A204.1 (cell line): Measurements from ENCODE around the gene PANX2.

Experiments used
- FAIRE-seq: peaks from 2 replicates; lab custom pipeline; 2012; peaks lifted over from hg19 to GRCh38; lab: Jason Lieb, UNC

The PANX2 gene

GRCh38 chr22:50171319-50171964, 911 bp downstream of the PANX2 start:
- no peak for FAIRE-seq

- no peak for FAIRE-seq
These were observed 1.5 kb downstream of the PANX2 start for GRCh38 chr22:50171965-50172421.

GRCh38 chr22:50173311-50173982, 2.9 kb downstream of the PANX2 start:
- FAIRE-seq = no peak

- FAIRE-seq = no peak
These were observed 3.4 kb downstream of the PANX2 start for GRCh38 chr22:50173983-50174355.

DNA sequence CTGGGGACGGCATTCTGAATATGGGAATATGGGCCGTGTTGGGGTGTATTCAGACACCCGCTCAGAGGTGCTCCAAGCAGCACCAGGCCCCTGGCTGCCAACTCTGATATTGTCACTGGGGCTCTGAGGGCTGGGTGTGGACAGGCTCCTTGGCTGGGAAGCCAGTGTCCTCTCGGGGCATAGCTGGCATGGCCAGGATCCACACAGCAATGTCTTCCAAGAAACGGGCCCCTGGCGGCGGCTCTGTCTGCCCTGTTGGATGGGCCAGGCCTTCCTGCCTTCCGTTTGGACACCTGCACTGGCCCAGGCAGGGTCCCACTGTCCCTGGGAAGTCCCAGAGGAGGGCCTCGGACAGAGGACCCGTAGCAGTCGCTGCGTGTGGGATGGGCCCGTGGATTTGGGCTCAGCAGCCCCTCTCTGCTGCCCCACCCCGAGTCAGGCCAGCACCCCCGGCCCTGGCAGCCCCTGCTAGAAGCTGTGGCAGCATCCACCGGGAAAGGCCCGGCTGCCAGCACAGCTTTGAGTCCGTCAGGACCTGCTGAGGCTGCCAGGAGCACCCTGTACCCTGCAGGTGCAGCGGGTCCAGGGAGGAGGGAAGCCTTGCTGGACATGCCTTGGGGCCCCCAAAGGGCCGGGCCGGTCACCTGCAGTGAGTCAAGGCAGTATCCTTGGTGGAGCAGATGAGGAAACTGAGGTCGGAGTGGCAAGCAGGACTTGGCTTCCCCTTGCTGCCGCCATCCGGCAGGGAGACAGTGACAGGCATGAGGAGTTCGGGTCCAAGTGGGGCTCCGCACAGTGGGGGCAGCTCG, 4.1 kb downstream of the PANX2 start:
- no peak for FAIRE-seq

DNA sequence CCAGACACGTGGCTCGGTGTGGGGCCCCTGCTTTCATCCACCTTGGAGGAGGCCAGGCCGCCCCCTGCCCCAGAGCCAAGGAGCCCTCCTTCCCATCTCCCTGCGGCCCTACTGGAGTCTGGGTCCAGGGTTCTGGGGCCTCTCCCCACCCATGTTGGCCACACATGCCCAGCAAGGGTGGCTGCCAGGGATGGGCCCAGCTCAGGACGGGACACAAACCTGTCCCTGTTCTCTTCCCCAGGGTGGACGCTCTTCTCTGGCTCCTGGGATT, 4.6 kb downstream of the PANX2 start:
- no peak for FAIRE-seq

DNA sequence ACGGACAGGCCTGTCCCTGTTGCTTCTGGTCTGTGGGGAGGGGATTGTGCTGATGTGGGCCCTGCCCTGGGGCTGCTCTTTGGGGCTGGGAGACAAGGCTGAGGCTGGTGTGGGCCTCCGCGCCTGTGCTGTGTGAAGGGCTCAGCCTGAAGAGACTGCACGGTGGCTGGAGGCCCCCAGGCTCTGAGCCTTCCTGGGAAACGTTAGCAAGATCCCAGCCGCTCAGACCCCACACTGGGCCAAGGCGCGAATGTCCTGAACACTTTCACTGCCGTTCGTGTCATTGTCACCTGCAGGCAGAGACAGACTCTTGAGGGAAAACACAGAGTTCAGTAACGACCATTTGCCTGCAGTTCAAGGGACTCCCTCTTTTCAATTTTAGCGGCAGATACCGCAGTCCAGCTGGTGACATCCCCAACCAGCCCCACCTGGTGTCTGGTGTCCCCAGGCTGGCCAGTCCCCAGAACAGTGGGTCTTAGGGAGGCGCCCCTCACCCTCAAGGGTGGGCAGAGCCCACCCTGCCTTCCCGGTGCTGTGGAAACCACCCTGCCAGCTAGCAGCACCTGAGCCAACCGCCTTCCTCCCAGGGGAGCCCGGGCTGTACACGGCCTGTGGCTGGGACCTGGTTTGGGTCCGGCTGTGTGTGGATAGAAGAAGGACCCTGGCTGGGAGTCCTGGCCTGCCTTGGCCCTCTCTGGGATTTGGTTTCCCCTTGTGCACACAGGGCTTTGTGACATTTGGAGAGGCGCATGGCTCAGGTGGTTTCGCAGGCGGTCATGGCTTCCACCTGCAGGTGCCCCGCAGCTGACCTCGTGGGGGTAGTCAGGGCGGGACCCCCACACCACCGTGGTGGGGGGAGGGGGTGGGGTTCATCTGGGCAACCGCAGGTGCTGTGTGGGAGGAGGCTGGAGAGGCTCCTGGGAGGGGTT, 5.7 kb downstream of the PANX2 start:
- no peak for FAIRE-seq

DNA sequence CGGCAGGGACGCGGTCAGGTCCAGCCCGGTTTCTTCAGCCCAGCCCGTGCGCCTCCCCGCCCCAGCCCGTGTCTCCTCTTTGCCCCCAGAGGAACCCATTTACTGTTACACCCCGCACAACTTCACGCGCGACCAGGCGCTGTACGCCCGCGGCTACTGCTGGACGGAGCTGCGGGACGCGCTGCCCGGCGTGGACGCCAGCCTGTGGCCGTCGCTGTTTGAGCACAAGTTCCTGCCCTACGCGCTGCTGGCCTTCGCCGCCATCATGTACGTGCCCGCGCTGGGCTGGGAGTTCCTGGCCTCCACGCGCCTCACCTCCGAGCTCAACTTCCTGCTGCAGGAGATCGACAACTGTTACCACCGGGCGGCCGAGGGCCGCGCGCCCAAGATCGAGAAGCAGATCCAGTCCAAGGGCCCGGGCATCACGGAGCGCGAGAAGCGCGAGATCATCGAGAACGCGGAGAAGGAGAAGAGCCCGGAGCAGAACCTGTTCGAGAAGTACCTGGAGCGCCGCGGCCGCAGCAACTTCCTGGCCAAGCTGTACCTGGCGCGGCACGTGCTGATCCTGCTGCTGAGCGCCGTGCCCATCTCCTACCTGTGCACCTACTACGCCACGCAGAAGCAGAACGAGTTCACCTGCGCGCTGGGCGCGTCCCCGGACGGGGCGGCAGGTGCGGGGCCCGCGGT, 6.5 kb downstream of the PANX2 start:
- no peak for FAIRE-seq

DNA sequence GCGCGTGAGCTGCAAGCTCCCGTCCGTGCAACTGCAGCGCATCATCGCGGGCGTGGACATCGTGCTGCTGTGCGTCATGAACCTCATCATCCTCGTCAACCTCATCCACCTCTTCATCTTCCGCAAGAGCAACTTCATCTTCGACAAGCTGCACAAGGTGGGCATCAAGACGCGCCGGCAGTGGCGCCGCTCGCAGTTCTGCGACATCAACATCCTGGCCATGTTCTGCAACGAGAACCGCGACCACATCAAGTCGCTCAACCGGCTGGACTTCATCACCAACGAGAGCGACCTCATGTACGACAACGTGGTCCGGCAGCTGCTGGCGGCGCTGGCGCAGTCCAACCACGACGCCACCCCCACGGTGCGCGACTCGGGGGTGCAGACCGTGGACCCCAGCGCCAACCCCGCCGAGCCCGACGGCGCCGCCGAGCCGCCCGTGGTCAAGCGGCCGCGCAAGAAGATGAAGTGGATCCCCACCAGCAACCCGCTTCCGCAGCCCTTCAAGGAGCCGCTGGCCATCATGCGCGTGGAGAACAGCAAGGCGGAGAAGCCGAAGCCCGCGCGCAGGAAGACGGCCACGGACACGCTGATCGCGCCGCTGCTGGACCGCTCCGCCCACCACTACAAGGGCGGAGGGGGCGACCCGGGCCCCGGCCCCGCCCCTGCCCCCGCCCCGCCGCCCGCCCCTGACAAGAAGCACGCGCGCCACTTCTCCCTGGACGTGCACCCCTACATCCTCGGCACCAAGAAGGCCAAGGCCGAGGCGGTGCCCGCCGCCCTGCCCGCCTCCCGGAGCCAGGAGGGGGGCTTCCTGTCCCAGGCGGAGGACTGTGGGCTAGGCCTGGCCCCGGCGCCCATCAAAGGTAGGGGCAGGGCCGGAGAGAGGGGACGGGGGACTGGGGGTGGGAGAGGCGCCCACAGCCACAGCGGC, 7.3 kb downstream of the PANX2 start:
- FAIRE-seq = no peak

GRCh38 chr22:50178471-50178864, 7.9 kb downstream of the PANX2 start:
- FAIRE-seq = no peak

DNA sequence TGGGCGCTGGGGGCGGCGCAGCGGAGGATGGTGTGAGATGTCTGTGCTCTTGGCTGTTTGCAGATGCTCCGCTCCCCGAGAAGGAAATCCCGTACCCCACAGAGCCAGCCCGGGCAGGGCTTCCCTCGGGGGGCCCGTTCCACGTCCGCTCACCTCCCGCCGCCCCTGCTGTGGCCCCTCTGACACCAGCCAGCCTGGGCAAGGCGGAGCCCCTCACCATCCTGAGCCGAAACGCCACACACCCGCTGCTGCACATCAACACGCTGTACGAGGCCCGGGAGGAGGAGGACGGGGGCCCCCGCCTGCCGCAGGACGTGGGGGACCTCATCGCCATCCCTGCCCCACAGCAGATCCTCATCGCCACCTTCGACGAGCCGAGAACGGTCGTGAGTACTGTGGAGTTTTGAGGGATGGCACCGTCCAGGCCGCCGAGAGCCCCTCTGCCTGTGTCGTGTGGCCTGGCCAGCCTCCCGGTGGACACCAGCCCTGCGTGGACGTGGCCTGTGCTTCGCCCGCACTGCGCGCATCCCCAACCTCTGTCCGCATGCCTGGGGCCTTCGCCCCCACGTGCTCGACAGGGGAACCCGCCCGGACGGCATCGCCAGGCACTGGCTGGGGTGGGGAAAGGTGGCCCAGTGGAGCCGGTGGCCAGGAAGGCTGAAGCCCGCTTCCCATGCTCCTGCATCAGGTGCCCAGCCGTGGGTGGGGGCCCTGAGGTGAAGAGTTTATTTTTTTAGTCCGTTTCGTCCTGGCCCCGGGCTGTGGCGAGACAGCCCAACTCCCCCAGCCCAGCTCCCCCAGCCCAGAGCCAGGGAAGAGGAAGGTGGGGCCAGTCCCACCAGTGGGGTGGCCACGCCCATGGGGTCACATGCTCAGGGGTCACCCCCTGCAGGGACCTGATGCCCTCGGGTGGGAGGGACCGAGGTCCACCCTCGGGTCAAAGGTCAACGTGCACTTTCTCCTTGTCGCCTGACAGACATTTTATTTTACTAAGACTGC, 8.6 kb downstream of the PANX2 start:
- FAIRE-seq = no peak

DNA sequence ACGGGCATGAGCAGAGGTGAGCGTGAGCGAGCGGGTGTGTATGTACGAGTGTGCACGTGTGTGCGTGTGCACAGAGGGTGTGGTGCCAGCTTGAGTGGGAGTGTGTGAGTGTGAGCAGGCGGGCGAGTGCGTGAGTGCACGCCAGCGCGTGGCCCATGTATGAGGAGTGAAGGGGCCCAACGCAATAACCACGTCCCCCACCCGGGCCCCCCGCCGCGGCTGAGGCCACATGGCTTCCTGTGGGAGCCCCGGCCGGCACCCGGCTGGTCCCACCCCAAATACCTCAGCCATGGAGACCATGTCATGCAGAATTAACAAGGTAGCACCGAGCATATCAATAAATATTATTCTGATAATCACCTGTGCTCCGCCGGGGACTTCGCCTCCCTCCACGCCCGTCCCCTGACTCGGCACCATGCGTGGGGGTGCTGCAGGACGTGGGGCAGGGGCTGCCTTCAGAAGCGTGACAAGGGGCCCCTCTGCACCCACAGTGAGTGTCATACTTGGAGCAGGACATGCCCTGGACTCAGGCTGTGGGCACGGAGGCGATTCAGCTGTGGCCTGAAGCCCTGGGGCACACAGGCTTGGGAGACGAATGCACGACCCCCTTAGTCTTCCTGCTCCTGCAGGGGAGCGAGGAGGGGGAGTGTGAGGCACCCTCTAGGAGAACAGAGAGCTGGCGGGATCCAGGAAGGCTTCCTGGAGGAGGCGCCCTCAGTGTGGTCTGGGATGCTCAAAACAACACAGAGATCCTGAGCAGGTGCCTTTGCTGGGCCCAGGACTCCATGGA, 9.6 kb downstream of the PANX2 start:
- FAIRE-seq = no peak

DNA sequence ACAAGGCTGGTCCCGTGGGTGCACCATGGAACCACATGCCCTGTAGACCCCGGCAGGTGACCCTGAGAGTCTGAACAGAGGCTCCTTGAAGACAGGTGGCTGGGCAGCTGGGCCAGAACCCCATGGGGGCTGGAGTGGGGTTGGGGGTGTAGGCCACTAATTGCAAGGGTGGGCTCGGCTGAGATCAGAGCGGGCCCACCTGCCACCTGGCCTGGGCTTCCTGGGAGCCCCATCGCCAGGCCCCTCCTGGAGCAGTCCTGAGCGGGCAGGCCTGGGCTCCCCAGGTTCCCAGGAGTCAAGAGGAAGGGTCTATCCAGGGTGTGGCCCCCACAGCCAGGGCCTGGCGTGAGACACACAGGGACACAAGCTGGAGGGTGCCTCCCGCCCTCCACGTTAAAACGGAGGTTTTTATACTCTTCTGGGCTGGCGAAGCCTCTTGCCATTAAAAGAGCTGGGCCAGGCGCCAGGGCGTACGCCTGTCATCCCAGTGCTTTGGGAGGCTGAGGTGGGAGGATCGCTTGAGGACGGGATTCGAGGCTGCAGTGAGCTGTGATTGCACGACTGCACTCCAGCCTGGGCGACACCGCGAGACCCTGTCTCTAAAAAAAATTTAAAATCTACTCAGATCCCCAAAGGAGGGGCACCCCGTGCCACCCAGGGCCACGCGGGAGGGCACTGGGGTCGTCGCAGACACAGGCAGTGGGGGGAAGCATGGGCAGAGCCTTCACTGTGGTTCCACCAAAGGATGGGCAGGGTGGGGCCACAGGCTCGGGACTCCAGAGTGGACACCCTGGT, 10.4 kb downstream of the PANX2 start:
- no peak for FAIRE-seq

GRCh38 chr22:50182176-50183081, 11.9 kb downstream of the PANX2 start:
- no peak for FAIRE-seq

DNA sequence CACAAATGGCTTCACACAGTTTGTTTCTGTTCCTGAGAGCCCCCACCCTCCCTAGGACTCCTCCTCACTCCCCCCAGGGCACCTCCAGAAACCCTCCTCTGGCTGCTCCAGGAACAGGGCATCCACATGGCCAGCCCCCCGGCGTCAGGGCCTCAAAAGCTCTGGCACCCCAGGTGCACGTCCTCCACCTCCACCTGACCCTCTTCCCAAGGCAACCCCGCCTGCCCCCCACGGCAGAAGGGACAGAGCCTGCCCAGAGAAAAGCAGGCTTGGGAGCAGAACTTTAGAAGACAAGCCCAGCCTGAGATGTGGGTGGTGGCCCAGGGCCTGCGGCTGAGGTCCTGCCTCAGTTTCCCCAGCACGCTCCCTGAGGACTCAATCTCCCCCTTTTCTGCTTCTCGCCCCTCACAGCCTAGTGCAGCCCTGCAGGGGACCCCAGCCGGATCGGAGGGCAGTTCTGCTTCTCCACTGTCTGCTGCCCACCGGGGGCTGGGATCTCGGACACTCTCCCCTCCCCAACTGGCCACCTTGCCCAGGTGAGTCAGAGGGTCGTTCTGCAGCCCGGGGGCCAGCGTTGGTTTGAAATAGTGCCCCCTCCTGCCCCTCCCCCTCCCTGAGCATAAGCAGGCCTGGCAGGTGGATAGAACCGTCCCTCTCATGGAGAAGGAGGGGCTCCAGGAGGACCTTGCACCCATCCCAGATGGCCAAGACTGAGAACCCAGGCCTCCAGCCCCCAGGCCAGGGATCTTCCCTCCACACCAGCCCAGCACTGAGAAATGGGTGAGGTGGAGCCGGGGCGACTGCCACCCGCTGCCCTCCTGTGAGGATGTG, 12.8 kb downstream of the PANX2 start:
- no peak for FAIRE-seq
